ENCODE measurements around the gene NKAIN1. TPM values are rescaled to one million over a fixed set of nuclear protein-coding genes. Genes with fewer than 3 reads are reported as not detected.

The NKAIN1 gene
- total RNA-seq, 1 experiment from 2014 or later = 1.4 TPM

- Histone ChIP-seq H3K4me3 (ENCODE audit: low read depth, low read length, poor library complexity, severe bottlenecking) (no peak overlapping the region), H3K27ac (ENCODE audit: low read depth, low read length, poor library complexity, severe bottlenecking) (no peak overlapping the region), H3K9me3 (ENCODE audit: low read depth, low read length, poor library complexity, severe bottlenecking) (no peaks in the 10 kb centered on the region), H3K27me3 (replicated peaks; ENCODE audit: insufficient read depth, low read depth, low read length, poor library complexity) (no peaks in the 10 kb centered on the region), H3K36me3 (ENCODE audit: insufficient read depth, low read length, poor library complexity, severe bottlenecking) (no peaks in the 10 kb centered on the region), H3K4me1 (ENCODE audit: insufficient read depth, low read length, poor library complexity, severe bottlenecking) (no peaks in the 10 kb centered on the region)
- ChIA-PET CTCF (interaction anchor here (0.6 kb wide), 1 partner anchor 162 kb away, joined by 4 read pairs; no protein-coding TSS in a partner anchor), POLR2A (ENCODE audit: low non-redundant PET) (interaction anchor here (0.6 kb wide), 1 partner anchor 78 kb away, joined by 3 read pairs; no protein-coding TSS in a partner anchor)
- intact Hi-C loops (cut with micrococcal nuclease; ENCODE audit: unreplicated experiment) = no loop called here
- no peak for DNase-seq (ENCODE audit: low spot score)
- TF ChIP-seq EZH2 (IDR thresholded peaks at IDR 0.05; ENCODE audit: borderline replicate concordance, low read depth, low read length, poor library complexity, severe bottlenecking) (no peak), CTCF (conservative IDR thresholded peaks at IDR 0.05; ENCODE audit: low read depth, low read length) (no peak)
- BruUV-seq (replicated peaks) = no TSS peak
Observed at GRCh38 chr1:31164291-31164690, 75.4 kb downstream of the NKAIN1 start.

- POLR2A ChIA-PET (ENCODE audit: low non-redundant PET) = interaction anchor here (0.7 kb wide), 1 partner anchor 553 kb away, joined by 9 read pairs; no protein-coding TSS in a partner anchor
- intact Hi-C loops (cut with micrococcal nuclease; ENCODE audit: unreplicated experiment) = no loop called here
- no TSS peak for BruUV-seq (replicated peaks)
Observed at GRCh38 chr1:31163866-31164265, 75.8 kb downstream of the NKAIN1 start.

GRCh38 chr1:31161571-31161970 is 78.1 kb downstream of the NKAIN1 start:
- ChIA-PET CTCF (no interaction called here), POLR2A (ENCODE audit: low non-redundant PET) (no interaction called here)
- no peak for DNase-seq (ENCODE audit: low spot score)
- no peak overlapping the region for H3K4me3 ChIP-seq (ENCODE audit: low read depth, low read length, poor library complexity, severe bottlenecking)
- no peak for TF ChIP-seq EZH2 (IDR thresholded peaks at IDR 0.05; ENCODE audit: borderline replicate concordance, low read depth, low read length, poor library complexity, severe bottlenecking)
- no peak for TF ChIP-seq CTCF (conservative IDR thresholded peaks at IDR 0.05; ENCODE audit: low read depth, low read length)
- intact Hi-C loops (cut with micrococcal nuclease; ENCODE audit: unreplicated experiment) = no loop called here
- H3K4me1 ChIP-seq (ENCODE audit: insufficient read depth, low read length, poor library complexity, severe bottlenecking) = no peaks in the 10 kb centered on the region
- BruUV-seq (replicated peaks) = no TSS peak
- H3K27ac ChIP-seq (ENCODE audit: low read depth, low read length, poor library complexity, severe bottlenecking) = no peak overlapping the region
- no peaks in the 10 kb centered on the region for H3K27me3 ChIP-seq (replicated peaks; ENCODE audit: insufficient read depth, low read depth, low read length, poor library complexity)
- H3K9me3 ChIP-seq (ENCODE audit: low read depth, low read length, poor library complexity, severe bottlenecking) = no peaks in the 10 kb centered on the region
- H3K36me3 ChIP-seq (ENCODE audit: insufficient read depth, low read length, poor library complexity, severe bottlenecking) = no peaks in the 10 kb centered on the region

More at GRCh38 chr1:31163866-31164265, 75.8 kb downstream of the NKAIN1 start:
- CTCF ChIA-PET = no interaction called here
- Histone ChIP-seq H3K4me3 (ENCODE audit: low read depth, low read length, poor library complexity, severe bottlenecking) (no peak overlapping the region), H3K4me1 (ENCODE audit: insufficient read depth, low read length, poor library complexity, severe bottlenecking) (no peaks in the 10 kb centered on the region), H3K27me3 (replicated peaks; ENCODE audit: insufficient read depth, low read depth, low read length, poor library complexity) (no peaks in the 10 kb centered on the region), H3K9me3 (ENCODE audit: low read depth, low read length, poor library complexity, severe bottlenecking) (no peaks in the 10 kb centered on the region), H3K36me3 (ENCODE audit: insufficient read depth, low read length, poor library complexity, severe bottlenecking) (no peaks in the 10 kb centered on the region), H3K27ac (ENCODE audit: low read depth, low read length, poor library complexity, severe bottlenecking) (no peak overlapping the region)
- TF ChIP-seq EZH2 (IDR thresholded peaks at IDR 0.05; ENCODE audit: borderline replicate concordance, low read depth, low read length, poor library complexity, severe bottlenecking) (no peak), CTCF (conservative IDR thresholded peaks at IDR 0.05; ENCODE audit: low read depth, low read length) (no peak)
- no peak for DNase-seq (ENCODE audit: low spot score)

All from A673 (cell line).